Stimulated activated naive CD8-positive, alpha-beta T cell treated with anti-CD3 and anti-CD28 coated beads, Interleukin-15, amount 100 ng/mL, for 72 hours (primary cell): ENCODE results near the gene RASA4B.
A peak's percentile ranks its signal among the peaks of the same experiment; 100 is the strongest.
"Not testable (repeated sequence)": the region's sequence is repeated elsewhere in the genome, so short reads cannot be mapped to it uniquely, and the experiment has no call there.

Source experiments
- ATAC-seq: fragments of 150-1000 bp; cut with Tn5 transposase; 2 replicates; pipeline ENCODE4 v1.10.0; 2021; ENCODE audit warnings: mild to moderate bottlenecking, moderate library complexity
- DNase-seq, 2 donors: peaks; one replicate each; pipeline ENCODE4 v3.0.0; 2021 to 2022
- H3K27ac Mint-ChIP-seq, 2 donors: one replicate each; pipeline ENCODE4 v1.8.0; 2022; ENCODE audit warnings: mild to moderate bottlenecking in 2 of 2, mixed read lengths in 2 of 2, moderate library complexity in 2 of 2
- H3K27me3 Mint-ChIP-seq: one replicate; pipeline ENCODE4 v1.8.0; 2022; ENCODE audit warnings: mixed read lengths
- H3K4me1 Mint-ChIP-seq: one replicate; pipeline ENCODE4 v1.8.0; 2022; ENCODE audit warnings: mild to moderate bottlenecking, mixed read lengths
- H3K4me3 Mint-ChIP-seq, 2 donors: one replicate each; pipeline ENCODE4 v1.8.0; 2022; ENCODE audit warnings: mild to moderate bottlenecking in 2 of 2, mixed read lengths in 2 of 2, moderate library complexity in 1 of 2
- H3K9me3 Mint-ChIP-seq, 2 donors: one replicate each; pipeline ENCODE4 v1.8.0; 2022; ENCODE audit warnings: mixed read lengths in 2 of 2

The RASA4B gene

GRCh38 chr7:102520797-102521196 lies 3.2 kb upstream of the RASA4B start:
- not testable (repeated sequence) for H3K27ac Mint-ChIP-seq, ATAC-seq, H3K4me3 Mint-ChIP-seq, DNase-seq, H3K27me3 Mint-ChIP-seq, H3K4me1 Mint-ChIP-seq, H3K9me3 Mint-ChIP-seq

- peak; percentile 53 for ATAC-seq
- not testable (repeated sequence) for H3K27me3 Mint-ChIP-seq, DNase-seq, H3K9me3 Mint-ChIP-seq, H3K27ac Mint-ChIP-seq, H3K4me3 Mint-ChIP-seq, H3K4me1 Mint-ChIP-seq
Observed at GRCh38 chr7:102516951-102517350, 626 bp downstream of the RASA4B start.

- not testable (repeated sequence) for H3K27ac Mint-ChIP-seq, H3K9me3 Mint-ChIP-seq, H3K4me3 Mint-ChIP-seq, H3K27me3 Mint-ChIP-seq, DNase-seq, H3K4me1 Mint-ChIP-seq
- peak; percentile 10 for ATAC-seq
Observed at GRCh38 chr7:102515889-102516288, 1.7 kb downstream of the RASA4B start.

GRCh38 chr7:102514881-102515721 lies 2.5 kb downstream of the RASA4B start:
- DNase-seq, H3K4me1 Mint-ChIP-seq, H3K9me3 Mint-ChIP-seq, H3K27me3 Mint-ChIP-seq, H3K27ac Mint-ChIP-seq, H3K4me3 Mint-ChIP-seq: not testable (repeated sequence)
- ATAC-seq = peak; percentile 17

- peak overlapping the region in 1 of 2 donors; percentile 13 for H3K27ac Mint-ChIP-seq
- not testable (repeated sequence) for H3K4me1 Mint-ChIP-seq, H3K27me3 Mint-ChIP-seq, DNase-seq, ATAC-seq, H3K9me3 Mint-ChIP-seq
- peak overlapping the region in 1 of 2 donors; percentile 39 for H3K4me3 Mint-ChIP-seq
Observed at GRCh38 chr7:102512642-102513221, 4.8 kb downstream of the RASA4B start.

- H3K4me1 Mint-ChIP-seq, H3K9me3 Mint-ChIP-seq, H3K27me3 Mint-ChIP-seq, DNase-seq, H3K27ac Mint-ChIP-seq: not testable (repeated sequence)
- peak; percentile 68 for ATAC-seq
- H3K4me3 Mint-ChIP-seq = peak overlapping the region in 1 of 2 donors; percentile 39
Observed at GRCh38 chr7:102511860-102512522, 5.6 kb downstream of the RASA4B start.

- H3K27me3 Mint-ChIP-seq, H3K27ac Mint-ChIP-seq, H3K4me1 Mint-ChIP-seq, H3K9me3 Mint-ChIP-seq, ATAC-seq, DNase-seq, H3K4me3 Mint-ChIP-seq: not testable (repeated sequence)
Observed at GRCh38 chr7:102510575-102510974, 7.0 kb downstream of the RASA4B start.

GRCh38 chr7:102507410-102508088 lies 10.0 kb downstream of the RASA4B start:
- H3K4me1 Mint-ChIP-seq, H3K9me3 Mint-ChIP-seq, DNase-seq, ATAC-seq, H3K4me3 Mint-ChIP-seq, H3K27ac Mint-ChIP-seq, H3K27me3 Mint-ChIP-seq: not testable (repeated sequence)

GRCh38 chr7:102505298-102506185 lies 12.0 kb downstream of the RASA4B start:
- not testable (repeated sequence) for DNase-seq
- peak; percentile 15 for ATAC-seq

GRCh38 chr7:102503141-102503540 lies 14.4 kb downstream of the RASA4B start:
- H3K4me3 Mint-ChIP-seq, ATAC-seq, DNase-seq, H3K27me3 Mint-ChIP-seq, H3K27ac Mint-ChIP-seq, H3K9me3 Mint-ChIP-seq, H3K4me1 Mint-ChIP-seq: not testable (repeated sequence)

More at GRCh38 chr7:102505298-102506185, 12.0 kb downstream of the RASA4B start:
- H3K4me1 Mint-ChIP-seq, H3K27me3 Mint-ChIP-seq, H3K9me3 Mint-ChIP-seq, H3K27ac Mint-ChIP-seq, H3K4me3 Mint-ChIP-seq: not testable (repeated sequence)

GRCh38 chr7:102498321-102498720 lies 19.3 kb downstream of the RASA4B start:
- DNase-seq, H3K9me3 Mint-ChIP-seq, H3K27ac Mint-ChIP-seq, H3K4me1 Mint-ChIP-seq, ATAC-seq, H3K27me3 Mint-ChIP-seq, H3K4me3 Mint-ChIP-seq: not testable (repeated sequence)

GRCh38 chr7:102497308-102497707 lies 20.3 kb downstream of the RASA4B start:
- not testable (repeated sequence) for ATAC-seq, H3K9me3 Mint-ChIP-seq, DNase-seq, H3K27me3 Mint-ChIP-seq, H3K4me1 Mint-ChIP-seq, H3K27ac Mint-ChIP-seq, H3K4me3 Mint-ChIP-seq

GRCh38 chr7:102496861-102497260 lies 20.7 kb downstream of the RASA4B start:
- not testable (repeated sequence) for H3K27ac Mint-ChIP-seq, ATAC-seq, H3K9me3 Mint-ChIP-seq, H3K4me3 Mint-ChIP-seq, H3K4me1 Mint-ChIP-seq, DNase-seq, H3K27me3 Mint-ChIP-seq

- H3K9me3 Mint-ChIP-seq, H3K27me3 Mint-ChIP-seq, H3K4me3 Mint-ChIP-seq, H3K4me1 Mint-ChIP-seq, H3K27ac Mint-ChIP-seq, DNase-seq: not testable (repeated sequence)
- peak; percentile 88 for ATAC-seq
Observed at GRCh38 chr7:102494473-102495149, 23.0 kb downstream of the RASA4B start.
